ENCODE measurements around the gene GNAL. TPM values are rescaled to one million over a fixed set of nuclear protein-coding genes. Genes with fewer than 3 reads are reported as not detected.

GNAL gene
- total and polyA plus RNA-seq, 2 experiments from 2014 or later, result 7.5 to 21.6 TPM

GRCh38 chr18:11767329-11767728, 78.3 kb downstream of the GNAL start:
- Histone ChIP-seq H4K20me1 (replicated peaks; ENCODE audit: insufficient read depth) (no peaks in the 10 kb centered on the region), H3K9me2 (ENCODE audit: insufficient read depth) (no peaks in the 10 kb centered on the region), H3K79me2 (replicated peaks; ENCODE audit: insufficient read depth) (no peaks in the 10 kb centered on the region), H3F3A (replicated peaks; ENCODE audit: low read depth) (no peaks in the 10 kb centered on the region), H3K4me1 (ENCODE audit: insufficient read depth) (peaks cover 17% of the 10 kb centered on the region), H3K27me3 (ENCODE audit: insufficient read depth) (no peaks in the 10 kb centered on the region), H3K36me3 (ENCODE audit: insufficient read depth) (no peaks in the 10 kb centered on the region), H2AFZ (no peak overlapping the region), H3K27ac (ENCODE audit: low read depth) (no peak overlapping the region), H3K4me2 (no peak overlapping the region), H3K4me3 (no peak overlapping the region)
- TF ChIP-seq, protein P1, sequence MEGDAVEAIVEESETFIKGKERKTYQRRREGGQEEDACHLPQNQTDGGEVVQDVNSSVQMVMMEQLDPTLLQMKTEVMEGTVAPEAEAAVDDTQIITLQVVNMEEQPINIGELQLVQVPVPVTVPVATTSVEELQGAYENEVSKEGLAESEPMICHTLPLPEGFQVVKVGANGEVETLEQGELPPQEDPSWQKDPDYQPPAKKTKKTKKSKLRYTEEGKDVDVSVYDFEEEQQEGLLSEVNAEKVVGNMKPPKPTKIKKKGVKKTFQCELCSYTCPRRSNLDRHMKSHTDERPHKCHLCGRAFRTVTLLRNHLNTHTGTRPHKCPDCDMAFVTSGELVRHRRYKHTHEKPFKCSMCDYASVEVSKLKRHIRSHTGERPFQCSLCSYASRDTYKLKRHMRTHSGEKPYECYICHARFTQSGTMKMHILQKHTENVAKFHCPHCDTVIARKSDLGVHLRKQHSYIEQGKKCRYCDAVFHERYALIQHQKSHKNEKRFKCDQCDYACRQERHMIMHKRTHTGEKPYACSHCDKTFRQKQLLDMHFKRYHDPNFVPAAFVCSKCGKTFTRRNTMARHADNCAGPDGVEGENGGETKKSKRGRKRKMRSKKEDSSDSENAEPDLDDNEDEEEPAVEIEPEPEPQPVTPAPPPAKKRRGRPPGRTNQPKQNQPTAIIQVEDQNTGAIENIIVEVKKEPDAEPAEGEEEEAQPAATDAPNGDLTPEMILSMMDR (conservative IDR thresholded peaks at IDR 0.05; ENCODE audit: low read depth in 2 of 2), result no peak
- no peak for TF ChIP-seq EZH2 (IDR thresholded peaks at IDR 0.05; ENCODE audit: low read depth, unreplicated experiment)
- TF ChIP-seq, protein P2, sequence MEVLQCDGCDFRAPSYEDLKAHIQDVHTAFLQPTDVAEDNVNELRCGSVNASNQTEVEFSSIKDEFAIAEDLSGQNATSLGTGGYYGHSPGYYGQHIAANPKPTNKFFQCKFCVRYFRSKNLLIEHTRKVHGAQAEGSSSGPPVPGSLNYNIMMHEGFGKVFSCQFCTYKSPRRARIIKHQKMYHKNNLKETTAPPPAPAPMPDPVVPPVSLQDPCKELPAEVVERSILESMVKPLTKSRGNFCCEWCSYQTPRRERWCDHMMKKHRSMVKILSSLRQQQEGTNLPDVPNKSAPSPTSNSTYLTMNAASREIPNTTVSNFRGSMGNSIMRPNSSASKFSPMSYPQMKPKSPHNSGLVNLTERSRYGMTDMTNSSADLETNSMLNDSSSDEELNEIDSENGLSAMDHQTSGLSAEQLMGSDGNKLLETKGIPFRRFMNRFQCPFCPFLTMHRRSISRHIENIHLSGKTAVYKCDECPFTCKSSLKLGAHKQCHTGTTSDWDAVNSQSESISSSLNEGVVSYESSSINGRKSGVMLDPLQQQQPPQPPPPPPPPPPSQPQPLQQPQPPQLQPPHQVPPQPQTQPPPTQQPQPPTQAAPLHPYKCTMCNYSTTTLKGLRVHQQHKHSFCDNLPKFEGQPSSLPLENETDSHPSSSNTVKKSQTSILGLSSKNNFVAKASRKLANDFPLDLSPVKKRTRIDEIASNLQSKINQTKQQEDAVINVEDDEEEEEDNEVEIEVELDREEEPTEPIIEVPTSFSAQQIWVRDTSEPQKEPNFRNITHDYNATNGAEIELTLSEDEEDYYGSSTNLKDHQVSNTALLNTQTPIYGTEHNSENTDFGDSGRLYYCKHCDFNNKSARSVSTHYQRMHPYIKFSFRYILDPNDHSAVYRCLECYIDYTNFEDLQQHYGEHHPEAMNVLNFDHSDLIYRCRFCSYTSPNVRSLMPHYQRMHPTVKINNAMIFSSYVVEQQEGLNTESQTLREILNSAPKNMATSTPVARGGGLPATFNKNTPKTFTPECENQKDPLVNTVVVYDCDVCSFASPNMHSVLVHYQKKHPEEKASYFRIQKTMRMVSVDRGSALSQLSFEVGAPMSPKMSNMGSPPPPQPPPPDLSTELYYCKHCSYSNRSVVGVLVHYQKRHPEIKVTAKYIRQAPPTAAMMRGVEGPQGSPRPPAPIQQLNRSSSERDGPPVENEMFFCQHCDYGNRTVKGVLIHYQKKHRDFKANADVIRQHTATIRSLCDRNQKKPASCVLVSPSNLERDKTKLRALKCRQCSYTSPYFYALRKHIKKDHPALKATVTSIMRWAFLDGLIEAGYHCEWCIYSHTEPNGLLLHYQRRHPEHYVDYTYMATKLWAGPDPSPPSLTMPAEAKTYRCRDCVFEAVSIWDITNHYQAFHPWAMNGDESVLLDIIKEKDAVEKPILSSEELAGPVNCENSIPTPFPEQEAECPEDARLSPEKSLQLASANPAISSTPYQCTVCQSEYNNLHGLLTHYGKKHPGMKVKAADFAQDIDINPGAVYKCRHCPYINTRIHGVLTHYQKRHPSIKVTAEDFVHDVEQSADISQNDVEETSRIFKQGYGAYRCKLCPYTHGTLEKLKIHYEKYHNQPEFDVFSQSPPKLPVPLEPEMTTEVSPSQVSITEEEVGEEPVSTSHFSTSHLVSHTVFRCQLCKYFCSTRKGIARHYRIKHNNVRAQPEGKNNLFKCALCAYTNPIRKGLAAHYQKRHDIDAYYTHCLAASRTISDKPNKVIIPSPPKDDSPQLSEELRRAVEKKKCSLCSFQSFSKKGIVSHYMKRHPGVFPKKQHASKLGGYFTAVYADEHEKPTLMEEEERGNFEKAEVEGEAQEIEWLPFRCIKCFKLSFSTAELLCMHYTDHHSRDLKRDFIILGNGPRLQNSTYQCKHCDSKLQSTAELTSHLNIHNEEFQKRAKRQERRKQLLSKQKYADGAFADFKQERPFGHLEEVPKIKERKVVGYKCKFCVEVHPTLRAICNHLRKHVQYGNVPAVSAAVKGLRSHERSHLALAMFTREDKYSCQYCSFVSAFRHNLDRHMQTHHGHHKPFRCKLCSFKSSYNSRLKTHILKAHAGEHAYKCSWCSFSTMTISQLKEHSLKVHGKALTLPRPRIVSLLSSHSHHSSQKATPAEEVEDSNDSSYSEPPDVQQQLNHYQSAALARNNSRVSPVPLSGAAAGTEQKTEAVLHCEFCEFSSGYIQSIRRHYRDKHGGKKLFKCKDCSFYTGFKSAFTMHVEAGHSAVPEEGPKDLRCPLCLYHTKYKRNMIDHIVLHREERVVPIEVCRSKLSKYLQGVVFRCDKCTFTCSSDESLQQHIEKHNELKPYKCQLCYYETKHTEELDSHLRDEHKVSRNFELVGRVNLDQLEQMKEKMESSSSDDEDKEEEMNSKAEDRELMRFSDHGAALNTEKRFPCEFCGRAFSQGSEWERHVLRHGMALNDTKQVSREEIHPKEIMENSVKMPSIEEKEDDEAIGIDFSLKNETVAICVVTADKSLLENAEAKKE (CRISPR knock-in tag; IDR thresholded peaks at IDR 0.05), result no peak
- H3K4me1 Mint-ChIP-seq, result peaks cover 26% of the 10 kb centered on the region
- H3K4me3 Mint-ChIP-seq, result no peak overlapping the region
- no peaks in the 10 kb centered on the region for H3K9me3 Mint-ChIP-seq
- no peaks in the 10 kb centered on the region for H3K36me3 Mint-ChIP-seq (ENCODE audit: low read depth)
- DNase-seq (ENCODE audit: low spot score) (no peak), ATAC-seq (no peak)
- no peak overlapping the region; the same call in 1 of the 2 replicates for H3K27ac Mint-ChIP-seq
- no peaks in the 10 kb centered on the region for H3K27me3 Mint-ChIP-seq (ENCODE audit: insufficient read depth, low read depth, poor library complexity)

DNA sequence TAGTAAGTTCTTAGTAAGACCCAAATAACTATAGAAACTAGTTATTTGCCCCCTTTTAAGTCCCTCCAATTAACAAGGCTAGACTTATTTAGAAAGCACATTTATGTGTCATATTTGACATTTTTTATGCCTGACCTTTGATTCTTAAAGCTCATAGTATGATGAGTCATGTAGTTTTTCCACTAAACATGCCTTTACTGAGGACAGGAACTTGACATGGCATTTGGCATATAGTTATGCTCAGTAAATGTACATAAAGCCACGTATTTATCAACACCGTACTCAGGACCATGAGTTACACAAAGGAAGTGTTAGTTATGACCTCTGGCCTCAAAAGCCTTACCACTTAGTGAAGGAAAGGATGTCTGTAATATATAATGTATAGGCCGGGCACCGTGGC, 78.9 kb downstream of the GNAL start:
- Histone ChIP-seq H3K27me3 (ENCODE audit: insufficient read depth) (no peaks in the 10 kb centered on the region), H3K36me3 (ENCODE audit: insufficient read depth) (no peaks in the 10 kb centered on the region), H3K4me2 (no peak overlapping the region), H3K4me1 (ENCODE audit: insufficient read depth) (peaks cover 17% of the 10 kb centered on the region), H4K20me1 (replicated peaks; ENCODE audit: insufficient read depth) (no peaks in the 10 kb centered on the region), H3F3A (replicated peaks; ENCODE audit: low read depth) (no peaks in the 10 kb centered on the region), H3K79me2 (replicated peaks; ENCODE audit: insufficient read depth) (no peaks in the 10 kb centered on the region), H2AFZ (no peak overlapping the region), H3K4me3 (no peak overlapping the region), H3K9me2 (ENCODE audit: insufficient read depth) (no peaks in the 10 kb centered on the region), H3K27ac (ENCODE audit: low read depth) (no peak overlapping the region)
- no peaks in the 10 kb centered on the region for H3K27me3 Mint-ChIP-seq (ENCODE audit: insufficient read depth, low read depth, poor library complexity)
- ATAC-seq (no peak), DNase-seq (ENCODE audit: low spot score) (no peak)
- H3K9me3 Mint-ChIP-seq, result no peaks in the 10 kb centered on the region
- no peaks in the 10 kb centered on the region for H3K36me3 Mint-ChIP-seq (ENCODE audit: low read depth)
- H3K4me1 Mint-ChIP-seq, result peaks cover 26% of the 10 kb centered on the region
- no peak overlapping the region; the same call in 1 of the 2 replicates for H3K27ac Mint-ChIP-seq
- H3K4me3 Mint-ChIP-seq, result no peak overlapping the region
- TF ChIP-seq JUNB (IDR thresholded peaks at IDR 0.05; ENCODE audit: unreplicated experiment) (no peak), POLR2AphosphoS5 (IDR thresholded peaks at IDR 0.05; ENCODE audit: low read depth) (no peak), EZH2 (IDR thresholded peaks at IDR 0.05; ENCODE audit: low read depth, unreplicated experiment) (no peak), EZH2phosphoT487 (IDR thresholded peaks at IDR 0.05; ENCODE audit: unreplicated experiment) (no peak), NANOG (IDR thresholded peaks at IDR 0.05; ENCODE audit: borderline replicate concordance) (no peak), ETS1 (IDR thresholded peaks at IDR 0.05) (no peak), ZNF114 (CRISPR knock-in tag; IDR thresholded peaks at IDR 0.05) (no peak)
- TF ChIP-seq, protein P3, sequence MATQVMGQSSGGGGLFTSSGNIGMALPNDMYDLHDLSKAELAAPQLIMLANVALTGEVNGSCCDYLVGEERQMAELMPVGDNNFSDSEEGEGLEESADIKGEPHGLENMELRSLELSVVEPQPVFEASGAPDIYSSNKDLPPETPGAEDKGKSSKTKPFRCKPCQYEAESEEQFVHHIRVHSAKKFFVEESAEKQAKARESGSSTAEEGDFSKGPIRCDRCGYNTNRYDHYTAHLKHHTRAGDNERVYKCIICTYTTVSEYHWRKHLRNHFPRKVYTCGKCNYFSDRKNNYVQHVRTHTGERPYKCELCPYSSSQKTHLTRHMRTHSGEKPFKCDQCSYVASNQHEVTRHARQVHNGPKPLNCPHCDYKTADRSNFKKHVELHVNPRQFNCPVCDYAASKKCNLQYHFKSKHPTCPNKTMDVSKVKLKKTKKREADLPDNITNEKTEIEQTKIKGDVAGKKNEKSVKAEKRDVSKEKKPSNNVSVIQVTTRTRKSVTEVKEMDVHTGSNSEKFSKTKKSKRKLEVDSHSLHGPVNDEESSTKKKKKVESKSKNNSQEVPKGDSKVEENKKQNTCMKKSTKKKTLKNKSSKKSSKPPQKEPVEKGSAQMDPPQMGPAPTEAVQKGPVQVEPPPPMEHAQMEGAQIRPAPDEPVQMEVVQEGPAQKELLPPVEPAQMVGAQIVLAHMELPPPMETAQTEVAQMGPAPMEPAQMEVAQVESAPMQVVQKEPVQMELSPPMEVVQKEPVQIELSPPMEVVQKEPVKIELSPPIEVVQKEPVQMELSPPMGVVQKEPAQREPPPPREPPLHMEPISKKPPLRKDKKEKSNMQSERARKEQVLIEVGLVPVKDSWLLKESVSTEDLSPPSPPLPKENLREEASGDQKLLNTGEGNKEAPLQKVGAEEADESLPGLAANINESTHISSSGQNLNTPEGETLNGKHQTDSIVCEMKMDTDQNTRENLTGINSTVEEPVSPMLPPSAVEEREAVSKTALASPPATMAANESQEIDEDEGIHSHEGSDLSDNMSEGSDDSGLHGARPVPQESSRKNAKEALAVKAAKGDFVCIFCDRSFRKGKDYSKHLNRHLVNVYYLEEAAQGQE (IDR thresholded peaks at IDR 0.05; ENCODE audit: unreplicated experiment), result no peak

Measured in GM23338 (cell line).